RCC 7860 (cell line): ENCODE measurements around the gene DDIT4.
"Not testable (repeated sequence)": the region's sequence is repeated elsewhere in the genome, so short reads cannot be mapped to it uniquely, and the experiment has no call there.

Experiments
- DNase-seq: peaks from one replicate; pipeline ENCODE4 v3.0.0-alpha.2; 2015; ENCODE audit warnings: low spot score
- FAIRE-seq: peaks from 2 replicates; lab custom pipeline; 2012; peaks lifted over from hg19 to GRCh38; lab: Jason Lieb, UNC

Gene DDIT4

DNA sequence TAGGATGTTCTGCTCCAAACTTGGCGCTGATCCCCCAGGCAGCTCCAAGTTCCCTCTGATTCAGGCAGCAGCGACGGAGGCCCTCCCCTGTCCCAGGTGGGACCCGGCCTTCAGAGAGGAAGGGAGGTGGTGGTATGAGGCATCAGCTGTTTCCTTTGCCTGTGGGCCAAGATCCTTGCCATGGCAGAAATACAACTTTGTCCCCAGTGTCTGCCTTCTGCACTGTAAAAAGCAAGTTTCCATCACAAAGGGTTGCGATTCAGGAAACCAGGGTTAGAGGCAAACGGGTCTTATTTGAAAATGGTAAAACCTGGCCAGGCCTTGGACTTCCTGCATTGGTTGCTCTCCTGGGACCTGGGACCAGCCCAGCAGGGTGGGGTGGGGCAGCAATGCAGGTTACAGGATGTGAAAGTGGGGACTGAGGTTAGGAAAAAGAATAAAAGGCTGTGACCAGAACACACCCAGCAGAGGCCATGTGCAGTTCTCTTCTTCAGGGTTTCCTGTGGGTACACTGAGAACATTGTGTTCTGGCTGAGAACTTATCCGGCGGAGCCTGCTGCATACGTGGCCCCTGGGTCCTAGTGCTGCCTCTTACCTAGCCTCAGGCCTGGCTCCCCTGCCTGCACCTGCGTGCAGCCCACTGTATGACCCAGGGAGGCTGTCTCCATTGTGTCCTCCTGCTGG lies 25.1 kb upstream of the DDIT4 start:
- DNase-seq: no peak
- no peak for FAIRE-seq

GRCh38 chr10:72249176-72249862 lies 24.4 kb upstream of the DDIT4 start:
- not testable (repeated sequence) for FAIRE-seq, DNase-seq

- DNase-seq (no peak), FAIRE-seq (no peak)
Observed at GRCh38 chr10:72250666-72251065, 23.1 kb upstream of the DDIT4 start.

DNA sequence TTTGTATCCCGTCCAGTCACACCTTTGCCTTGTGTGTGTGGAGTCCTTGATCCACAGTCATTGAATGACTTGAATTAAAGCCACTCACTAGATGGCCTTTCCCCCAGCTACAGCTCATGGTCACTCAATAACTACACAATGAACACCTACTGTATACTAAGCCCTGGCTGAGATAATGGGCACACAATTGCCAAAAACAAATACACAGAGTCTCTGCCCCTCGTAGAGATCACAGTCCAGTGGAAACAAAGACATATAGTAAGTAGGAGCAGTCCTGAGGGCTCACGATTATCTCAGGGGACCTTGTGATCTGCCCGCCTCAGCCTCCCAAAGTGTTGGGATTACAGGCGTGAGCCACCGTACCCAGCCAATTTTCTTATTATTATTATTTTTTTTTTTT lies 22.1 kb upstream of the DDIT4 start:
- no peak for DNase-seq
- no peak for FAIRE-seq

GRCh38 chr10:72252972-72253371 lies 20.8 kb upstream of the DDIT4 start:
- FAIRE-seq (no peak), DNase-seq (no peak)

GRCh38 chr10:72253578-72253977 lies 20.1 kb upstream of the DDIT4 start:
- FAIRE-seq (no peak), DNase-seq (no peak)

DNA sequence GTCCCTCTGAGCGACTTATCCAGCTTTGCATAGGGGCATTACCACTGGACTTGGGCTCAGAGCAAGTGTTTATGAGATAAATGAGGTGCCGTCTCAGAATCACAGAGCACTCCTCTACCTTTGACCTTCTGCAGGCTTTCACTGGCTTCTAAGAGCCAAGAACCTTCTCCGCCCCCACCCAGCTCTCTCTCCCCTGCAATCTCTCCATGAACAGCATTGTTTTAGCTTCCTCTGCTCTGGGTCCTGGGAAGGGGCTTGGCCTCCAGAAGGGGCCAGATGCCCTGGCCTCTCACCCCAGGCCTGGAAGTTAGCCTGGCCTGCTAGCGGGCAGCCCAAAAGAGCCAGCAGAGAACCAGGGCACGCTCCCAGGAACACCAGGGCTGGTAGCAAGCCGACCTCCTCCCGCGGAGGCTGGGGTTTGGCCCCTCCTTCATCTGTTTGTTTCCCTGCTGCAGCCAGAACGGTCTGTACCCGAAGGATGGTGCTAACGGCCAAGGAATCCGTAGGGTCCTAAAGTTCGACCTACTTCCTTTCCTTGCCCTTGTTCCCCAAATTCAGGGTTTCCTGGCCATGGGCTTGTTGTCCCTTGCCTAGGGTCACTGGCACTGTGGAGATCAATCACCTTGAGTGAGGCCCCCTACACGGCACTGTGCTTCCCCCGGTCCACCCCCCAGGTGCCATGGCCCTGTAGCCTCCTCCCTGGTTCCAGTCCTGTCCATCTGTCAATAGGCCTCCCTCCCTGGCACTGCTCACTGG lies 18.7 kb upstream of the DDIT4 start:
- DNase-seq (no peak), FAIRE-seq (no peak)

- DNase-seq: no peak
- FAIRE-seq: no peak
Observed at GRCh38 chr10:72255977-72256729, 17.6 kb upstream of the DDIT4 start.

GRCh38 chr10:72257051-72257892 lies 16.5 kb upstream of the DDIT4 start:
- FAIRE-seq (no peak), DNase-seq (no peak)

DNA sequence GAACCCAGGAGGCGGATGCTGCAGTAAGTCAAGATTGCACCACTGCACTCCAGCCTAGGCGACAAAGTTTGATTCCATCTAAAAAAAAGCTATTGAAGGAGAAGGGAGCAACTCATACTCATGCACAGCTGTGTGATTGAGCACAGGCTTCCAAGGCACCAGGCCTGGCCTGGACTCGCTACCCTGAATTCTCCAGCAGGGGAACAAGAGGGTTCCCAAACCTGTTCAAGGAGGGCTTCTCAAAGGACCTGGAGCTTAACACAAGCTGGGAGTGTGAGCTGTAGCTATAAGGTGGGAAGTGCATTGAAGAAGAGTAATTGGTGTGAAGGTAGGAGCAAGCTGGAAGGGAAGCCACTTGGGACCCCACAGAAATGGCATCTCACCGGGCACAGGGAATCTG lies 15.1 kb upstream of the DDIT4 start:
- FAIRE-seq (no peak), DNase-seq (no peak)

- no peak for DNase-seq
Observed at GRCh38 chr10:72259491-72260238, 14.1 kb upstream of the DDIT4 start.

GRCh38 chr10:72260239-72260975 lies 13.3 kb upstream of the DDIT4 start:
- FAIRE-seq: no peak

More at GRCh38 chr10:72259491-72260238, 14.1 kb upstream of the DDIT4 start:
- FAIRE-seq: no peak

DNA sequence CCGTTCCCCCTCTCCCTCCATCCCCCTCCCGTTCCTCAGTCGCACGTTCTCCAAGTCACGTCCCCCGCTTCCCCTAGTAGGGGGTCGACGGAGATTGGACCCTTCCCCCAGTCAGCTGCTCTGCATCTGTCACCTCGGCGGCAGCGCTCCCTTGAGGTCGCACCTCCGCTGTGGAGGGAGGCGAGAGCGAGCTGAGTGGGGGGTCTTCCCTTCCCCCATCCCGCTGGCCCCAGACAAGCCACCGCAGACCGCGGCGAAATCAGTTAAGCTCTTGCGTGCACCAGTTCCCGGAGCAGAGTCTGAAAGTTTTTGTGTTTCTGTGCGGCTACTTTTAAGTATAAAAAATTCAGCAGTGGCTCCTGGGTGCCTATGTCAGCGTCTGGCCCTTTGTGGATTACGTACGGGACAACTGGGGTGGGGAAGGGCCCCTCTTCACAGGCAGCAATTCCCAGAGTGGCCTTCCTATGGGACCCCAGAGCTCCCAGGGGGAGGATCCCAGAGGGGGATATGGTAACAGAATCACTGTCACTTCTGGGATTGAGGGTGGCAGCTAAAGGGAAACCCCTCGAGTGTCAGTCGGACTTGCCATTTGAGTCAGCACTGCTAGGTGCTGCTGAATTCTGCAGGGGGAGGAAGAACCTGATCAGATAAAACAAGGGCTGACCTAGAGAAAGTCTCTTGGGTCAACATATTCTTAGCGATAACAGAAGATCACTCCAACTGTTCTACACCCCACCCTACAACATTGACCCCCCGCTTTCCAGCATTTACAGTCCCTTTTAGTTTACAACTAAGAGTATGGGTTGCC lies 12.5 kb upstream of the DDIT4 start:
- no peak for FAIRE-seq
- DNase-seq: peak; percentile 56

More at GRCh38 chr10:72260239-72260975, 13.3 kb upstream of the DDIT4 start:
- DNase-seq: no peak

DNA sequence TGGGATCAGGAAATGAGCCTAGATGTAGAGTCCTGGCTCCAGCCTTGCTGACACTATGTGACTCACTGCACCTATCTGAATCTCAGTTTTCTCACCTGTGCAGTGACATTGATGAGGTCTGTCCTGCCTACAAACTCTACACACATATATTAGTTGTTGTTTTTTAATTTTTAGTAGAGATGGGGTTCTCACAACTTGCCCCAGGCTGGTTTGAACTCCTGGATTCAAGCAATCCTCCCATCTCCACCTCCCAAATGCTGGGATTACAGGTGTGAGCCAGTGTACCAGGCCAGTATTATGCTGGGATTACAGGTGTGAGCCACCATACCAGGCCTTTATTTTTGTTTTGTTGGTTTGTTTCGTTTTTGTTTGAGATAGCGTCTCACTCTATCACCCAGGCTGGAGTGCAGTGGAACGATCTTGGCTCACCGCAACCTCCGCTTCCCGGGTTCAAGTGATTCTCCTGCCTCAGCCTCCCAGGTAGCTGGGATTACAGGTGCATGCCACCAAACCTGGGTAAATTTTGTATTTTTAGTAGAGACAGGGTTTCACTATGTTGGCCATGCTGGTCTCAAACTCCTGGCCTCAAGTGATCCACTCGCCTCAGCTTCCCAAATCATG lies 11.8 kb upstream of the DDIT4 start:
- FAIRE-seq: no peak
- no peak for DNase-seq

DNA sequence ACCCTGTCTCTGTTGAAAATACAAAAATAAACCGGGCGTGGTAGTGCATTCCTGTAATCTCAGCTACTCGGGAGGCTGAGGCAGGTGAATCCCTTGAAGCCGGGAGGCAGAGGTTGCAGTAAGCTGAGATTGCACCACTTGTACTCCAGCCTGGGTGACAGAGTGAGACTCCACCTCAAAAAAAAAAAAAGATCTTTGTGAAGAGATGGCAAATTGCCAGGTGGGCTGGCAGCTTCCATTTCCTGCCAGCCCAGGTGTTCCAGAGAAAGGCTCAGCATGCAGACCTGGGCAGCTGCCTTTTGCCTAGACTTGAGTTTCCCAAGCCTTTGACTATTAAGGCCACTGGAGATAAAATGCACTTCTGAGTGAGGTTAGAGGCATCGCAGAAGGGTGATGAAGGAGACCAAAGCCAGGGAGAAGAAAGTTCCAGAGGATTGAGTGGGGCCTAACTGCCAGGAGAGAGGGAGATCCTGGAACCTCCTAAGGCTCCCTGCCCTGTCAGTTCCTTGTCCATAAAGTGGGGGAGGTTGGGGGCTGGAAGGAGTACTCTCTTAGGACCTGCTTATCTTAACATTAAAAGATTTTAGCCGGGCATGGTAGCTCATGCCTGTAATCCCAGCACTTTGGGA lies 10.0 kb upstream of the DDIT4 start:
- peak; percentile 27 for DNase-seq
- FAIRE-seq: no peak

GRCh38 chr10:72264536-72264935 lies 9.2 kb upstream of the DDIT4 start:
- FAIRE-seq (no peak), DNase-seq (no peak)

- DNase-seq: no peak
- no peak for FAIRE-seq
Observed at GRCh38 chr10:72265508-72265907, 8.2 kb upstream of the DDIT4 start.
